GM21786 (cell line): ENCODE data around the gene RNASEH1.
"Not testable (repeated sequence)": the region's sequence is repeated elsewhere in the genome, so short reads cannot be mapped to it uniquely, and the experiment has no call there.

ENCODE experiments used
- ATAC-seq: cut with Tn5 transposase; IDR thresholded peaks from one replicate; pipeline ENCODE4 v1.9.1; 2021; ENCODE audit not compliant: unreplicated experiment

The RNASEH1 gene

GRCh38 chr2:3594493-3595281 lies 36.6 kb upstream of the RNASEH1 start, which contains the start of gene COLEC11:
TSS of gene COLEC11 (plus strand) at chr2:3595112. CDS start at chr2:3604341, 9,229 bp downstream.
- no peak for ATAC-seq

GRCh38 chr2:3589086-3589485 lies 31.0 kb upstream of the RNASEH1 start:
- no peak for ATAC-seq

GRCh38 chr2:3588084-3588483 lies 30.0 kb upstream of the RNASEH1 start:
- no peak for ATAC-seq

GRCh38 chr2:3587432-3587831 lies 29.3 kb upstream of the RNASEH1 start:
- no peak for ATAC-seq

- ATAC-seq, result no peak
Observed at GRCh38 chr2:3587021-3587420, 28.9 kb upstream of the RNASEH1 start.

GRCh38 chr2:3586220-3586619 lies 28.1 kb upstream of the RNASEH1 start:
- no peak for ATAC-seq

- ATAC-seq, result no peak
Observed at GRCh38 chr2:3585261-3586109, 27.4 kb upstream of the RNASEH1 start.

GRCh38 chr2:3584608-3585260 lies 26.6 kb upstream of the RNASEH1 start:
- no peak for ATAC-seq

GRCh38 chr2:3584076-3584475 lies 25.9 kb upstream of the RNASEH1 start:
- no peak for ATAC-seq

- ATAC-seq, result no peak
Observed at GRCh38 chr2:3581367-3582262, 23.5 kb upstream of the RNASEH1 start.

GRCh38 chr2:3580449-3580848 lies 22.3 kb upstream of the RNASEH1 start:
- ATAC-seq, result no peak

GRCh38 chr2:3578987-3579386 lies 20.9 kb upstream of the RNASEH1 start:
- no peak for ATAC-seq

GRCh38 chr2:3576263-3576630 lies 18.1 kb upstream of the RNASEH1 start:
- ATAC-seq, result not testable (repeated sequence)

- ATAC-seq, result peak; percentile 16
Observed at GRCh38 chr2:3575534-3576262, 17.6 kb upstream of the RNASEH1 start.

- ATAC-seq, result no peak
Observed at GRCh38 chr2:3574155-3574554, 16.0 kb upstream of the RNASEH1 start.

- ATAC-seq, result no peak
Observed at GRCh38 chr2:3572620-3573019, 14.5 kb upstream of the RNASEH1 start.

GRCh38 chr2:3571284-3571683 lies 13.2 kb upstream of the RNASEH1 start:
- ATAC-seq, result no peak

GRCh38 chr2:3569656-3570055 lies 11.5 kb upstream of the RNASEH1 start:
- not testable (repeated sequence) for ATAC-seq

GRCh38 chr2:3566806-3567205 lies 8.7 kb upstream of the RNASEH1 start:
- no peak for ATAC-seq

GRCh38 chr2:3565117-3565516 lies 7.0 kb upstream of the RNASEH1 start:
- no peak for ATAC-seq
